OCI-LY1 (cell line): ENCODE data around the gene KCNE4.

ENCODE experiments used
- H2AFZ ChIP-seq: fragments of 200-600 bp; sonication (generic), shearing (Covaris generic); 2 replicates; pipeline ENCODE4 v1.6.0; 2014; ENCODE audit warnings: antibody characterized with exemption, mild to moderate bottlenecking, low read length
- H3F3A ChIP-seq: fragments of 200-600 bp; sonication (generic), shearing (Covaris generic); 2 replicates; pipeline ENCODE4 v1.6.0; 2014; ENCODE audit warnings: mild to moderate bottlenecking, antibody characterized with exemption, low read length, moderate library complexity; ENCODE audit not compliant: insufficient read depth
- H3K27ac ChIP-seq: fragments of 200-600 bp; sonication (generic); 2 replicates; pipeline ENCODE4 v1.5.1; 2014; ENCODE audit warnings: low read length, mixed run types, mild to moderate bottlenecking, low read depth; ENCODE audit not compliant: poor library complexity, severe bottlenecking
- H3K27me3 ChIP-seq: fragments of 200-600 bp; sonication (generic); 2 replicates; pipeline ENCODE4 v1.6.0; 2014; ENCODE audit warnings: antibody characterized with exemption, mild to moderate bottlenecking, low read length, moderate library complexity; ENCODE audit not compliant: insufficient read depth
- H3K36me3 ChIP-seq: fragments of 200-600 bp; sonication (generic); 2 replicates; pipeline ENCODE4 v1.6.1; 2014; ENCODE audit warnings: mild to moderate bottlenecking, antibody characterized with exemption, low read length, moderate library complexity, mixed read lengths; ENCODE audit not compliant: insufficient read depth
- H3K4me1 ChIP-seq: fragments of 200-600 bp; sonication (generic); 2 replicates; pipeline ENCODE4 v1.5.1; 2014; ENCODE audit warnings: mild to moderate bottlenecking, low read length, moderate library complexity; ENCODE audit not compliant: insufficient read depth, severe bottlenecking
- H3K4me2 ChIP-seq: fragments of 200-600 bp; sonication (generic), shearing (Covaris generic); 2 replicates; pipeline ENCODE4 v1.6.1; 2014; ENCODE audit warnings: low read length
- H3K4me3 ChIP-seq: fragments of 200-600 bp; sonication (generic); 2 replicates; pipeline ENCODE4 v1.5.1; 2014; ENCODE audit warnings: low read length, low read depth, mild to moderate bottlenecking, mixed read lengths; ENCODE audit not compliant: poor library complexity, severe bottlenecking
- H3K79me2 ChIP-seq: fragments of 200-600 bp; shearing (Covaris generic); 2 replicates; pipeline ENCODE4 v1.6.1; 2016; ENCODE audit warnings: mixed run types, low read length, mixed read lengths; ENCODE audit not compliant: insufficient read depth
- H3K9ac ChIP-seq: fragments of 200-600 bp; sonication (generic), shearing (Covaris generic); 2 replicates; pipeline ENCODE4 v1.6.1; 2014; ENCODE audit warnings: mild to moderate bottlenecking, low read length, mixed read lengths
- H3K9me2 ChIP-seq: fragments of 200-600 bp; sonication (generic), shearing (Covaris generic); 2 replicates; pipeline ENCODE4 v1.6.1; 2014; ENCODE audit warnings: low read depth, mild to moderate bottlenecking, low read length, mixed read lengths
- H3K9me3 ChIP-seq: fragments of 200-600 bp; shearing (Covaris generic); 2 replicates; pipeline ENCODE4 v1.6.1; 2014; ENCODE audit warnings: low read length, mixed read lengths
- H4K20me1 ChIP-seq: fragments of 200-600 bp; sonication (generic), shearing (Covaris generic); 2 replicates; pipeline ENCODE4 v1.6.0; 2016; ENCODE audit warnings: mild to moderate bottlenecking, low read length; ENCODE audit not compliant: insufficient read depth
- CTCF ChIP-seq: fragments of 200-600 bp; sonication (generic), shearing (Covaris generic); IDR thresholded peaks from 2 replicates; pipeline ENCODE4 v1.5.1; 2017; ENCODE audit warnings: mild to moderate bottlenecking, antibody characterized with exemption, low read length, moderate library complexity, mixed read lengths
- EZH2 ChIP-seq: fragments of 200-600 bp; sonication (generic), shearing (Covaris generic); IDR thresholded peaks from 2 replicates; pipeline ENCODE4 v1.8.0; 2017; ENCODE audit warnings: borderline replicate concordance, mixed run types, mild to moderate bottlenecking, antibody characterized with exemption, low read length, moderate library complexity, mixed read lengths

Gene KCNE4

GRCh38 chr2:223053484-223054192, 1.6 kb downstream of the KCNE4 start:
- H4K20me1 ChIP-seq: no peaks in the 10 kb centered on the region
- no peak overlapping the region for H3K4me3 ChIP-seq
- H3K27me3 ChIP-seq: no peaks in the 10 kb centered on the region
- H3K9me3 ChIP-seq: no peaks in the 10 kb centered on the region
- H3K9me2 ChIP-seq: no peaks in the 10 kb centered on the region
- no peaks in the 10 kb centered on the region for H3K36me3 ChIP-seq
- no peak overlapping the region for H2AFZ ChIP-seq
- H3F3A ChIP-seq: no peaks in the 10 kb centered on the region
- H3K4me1 ChIP-seq: no peaks in the 10 kb centered on the region
- H3K4me2 ChIP-seq: no peak overlapping the region
- H3K9ac ChIP-seq: no peak overlapping the region
- no peaks in the 10 kb centered on the region for H3K79me2 ChIP-seq
- TF ChIP-seq CTCF (no peak), EZH2 (no peak)
- H3K27ac ChIP-seq: no peak overlapping the region

GRCh38 chr2:223054193-223054781, 2.3 kb downstream of the KCNE4 start:
- no peaks in the 10 kb centered on the region for H3K9me3 ChIP-seq
- no peaks in the 10 kb centered on the region for H3F3A ChIP-seq
- H3K4me2 ChIP-seq: no peak overlapping the region
- no peak overlapping the region for H2AFZ ChIP-seq
- H3K9ac ChIP-seq: no peak overlapping the region
- H3K4me1 ChIP-seq: no peaks in the 10 kb centered on the region
- H3K4me3 ChIP-seq: no peak overlapping the region
- no peaks in the 10 kb centered on the region for H3K27me3 ChIP-seq
- no peaks in the 10 kb centered on the region for H3K9me2 ChIP-seq
- no peaks in the 10 kb centered on the region for H3K79me2 ChIP-seq
- no peak for TF ChIP-seq EZH2
- no peak for TF ChIP-seq CTCF
- no peak overlapping the region for H3K27ac ChIP-seq
- H3K36me3 ChIP-seq: no peaks in the 10 kb centered on the region
- H4K20me1 ChIP-seq: no peaks in the 10 kb centered on the region

GRCh38 chr2:223055140-223055539, 3.1 kb downstream of the KCNE4 start:
- Histone ChIP-seq H3K79me2 (no peaks in the 10 kb centered on the region), H3K9me2 (no peaks in the 10 kb centered on the region), H3K4me2 (no peak overlapping the region), H2AFZ (no peak overlapping the region), H3K9me3 (no peaks in the 10 kb centered on the region), H3K4me1 (no peaks in the 10 kb centered on the region), H3K36me3 (no peaks in the 10 kb centered on the region), H3K27ac (no peak overlapping the region), H3K9ac (no peak overlapping the region), H3F3A (no peaks in the 10 kb centered on the region), H3K27me3 (no peaks in the 10 kb centered on the region), H3K4me3 (no peak overlapping the region), H4K20me1 (no peaks in the 10 kb centered on the region)
- no peak for TF ChIP-seq CTCF
- TF ChIP-seq EZH2: no peak
